Measurements from ENCODE around the gene VPS35. TPM values are rescaled to one million over a fixed set of nuclear protein-coding genes. Genes with fewer than 3 reads are reported as not detected.

VPS35 gene
- total RNA-seq, 2 donors from 2014 or later = 43.3 to 60.5 TPM

- Histone ChIP-seq H3K36me3 (peaks cover 54% of the 10 kb centered on the region), H3K4me3 (no peak overlapping the region), H3K27me3 (no peaks in the 10 kb centered on the region), H3K27ac (peak overlapping the region; percentile 82), H3K4me1 (peaks cover 0 to 40% of the 10 kb centered on the region in 2 donors), H3K9me3 (no peaks in the 10 kb centered on the region)
- DNase-seq (ENCODE audit: low spot score) = no peak
- TF ChIP-seq CTCF (IDR thresholded peaks at IDR 0.05) = no peak
These were observed 42.9 kb upstream of the VPS35 start for GRCh38 chr16:46731691-46732555.

GRCh38 chr16:46730801-46731690, 42.1 kb upstream of the VPS35 start:
- peak overlapping the region; percentile 82 for H3K27ac ChIP-seq
- H3K4me1 ChIP-seq = peaks cover 0 to 32% of the 10 kb centered on the region in 2 donors
- no peak for TF ChIP-seq CTCF (IDR thresholded peaks at IDR 0.05)
- H3K9me3 ChIP-seq = no peaks in the 10 kb centered on the region
- H3K36me3 ChIP-seq = peaks cover 60% of the 10 kb centered on the region
- no peaks in the 10 kb centered on the region for H3K27me3 ChIP-seq
- no peak overlapping the region for H3K4me3 ChIP-seq
- no peak for DNase-seq (ENCODE audit: low spot score)

GRCh38 chr16:46730126-46730525, 41.1 kb upstream of the VPS35 start:
- Histone ChIP-seq H3K27ac (peak overlapping the region; percentile 82), H3K36me3 (peaks cover 70% of the 10 kb centered on the region), H3K4me3 (no peak overlapping the region), H3K27me3 (no peaks in the 10 kb centered on the region), H3K9me3 (no peaks in the 10 kb centered on the region), H3K4me1 (peaks cover 0 to 32% of the 10 kb centered on the region in 2 donors)
- no peak for TF ChIP-seq CTCF (IDR thresholded peaks at IDR 0.05)
- no peak for DNase-seq (ENCODE audit: low spot score)

GRCh38 chr16:46729326-46729995, 40.5 kb upstream of the VPS35 start:
- Histone ChIP-seq H3K4me3 (no peak overlapping the region), H3K36me3 (peaks cover 75% of the 10 kb centered on the region), H3K4me1 (peaks cover 0 to 30% of the 10 kb centered on the region in 2 donors), H3K27ac (peak overlapping the region; percentile 44 to 82), H3K27me3 (no peaks in the 10 kb centered on the region), H3K9me3 (no peaks in the 10 kb centered on the region)
- no peak for DNase-seq (ENCODE audit: low spot score)
- no peak for TF ChIP-seq CTCF (IDR thresholded peaks at IDR 0.05)

- no peaks in the 10 kb centered on the region for H3K27me3 ChIP-seq
- TF ChIP-seq CTCF (IDR thresholded peaks at IDR 0.05) = no peak
- no peak for DNase-seq (ENCODE audit: low spot score)
- H3K27ac ChIP-seq = peak overlapping the region; percentile 44 to 82
- H3K36me3 ChIP-seq = peaks cover 81% of the 10 kb centered on the region
- no peak overlapping the region for H3K4me3 ChIP-seq
- peaks cover 0 to 26% of the 10 kb centered on the region in 2 donors for H3K4me1 ChIP-seq
- H3K9me3 ChIP-seq = no peaks in the 10 kb centered on the region
These were observed 39.8 kb upstream of the VPS35 start for GRCh38 chr16:46728806-46729205.
